Astrocyte (in vitro differentiated cells and primary cell): ENCODE results near the gene VPS13D.

Source experiments
- EZH2 ChIP-seq: IDR thresholded peaks from 2 replicates; pipeline ENCODE4 v1.6.1; 2012; ENCODE audit warnings: mild to moderate bottlenecking, low read length, inconsistent platforms; ENCODE audit not compliant: insufficient read depth
- TF ChIP-seq, protein P1 (sequence below): IDR thresholded peaks from 2 replicates; pipeline ENCODE4 v1.5.1; 2011; ENCODE audit warnings: low read depth, mild to moderate bottlenecking, inconsistent platforms, low read length, moderate library complexity; ENCODE audit not compliant: insufficient read depth

DNA sequence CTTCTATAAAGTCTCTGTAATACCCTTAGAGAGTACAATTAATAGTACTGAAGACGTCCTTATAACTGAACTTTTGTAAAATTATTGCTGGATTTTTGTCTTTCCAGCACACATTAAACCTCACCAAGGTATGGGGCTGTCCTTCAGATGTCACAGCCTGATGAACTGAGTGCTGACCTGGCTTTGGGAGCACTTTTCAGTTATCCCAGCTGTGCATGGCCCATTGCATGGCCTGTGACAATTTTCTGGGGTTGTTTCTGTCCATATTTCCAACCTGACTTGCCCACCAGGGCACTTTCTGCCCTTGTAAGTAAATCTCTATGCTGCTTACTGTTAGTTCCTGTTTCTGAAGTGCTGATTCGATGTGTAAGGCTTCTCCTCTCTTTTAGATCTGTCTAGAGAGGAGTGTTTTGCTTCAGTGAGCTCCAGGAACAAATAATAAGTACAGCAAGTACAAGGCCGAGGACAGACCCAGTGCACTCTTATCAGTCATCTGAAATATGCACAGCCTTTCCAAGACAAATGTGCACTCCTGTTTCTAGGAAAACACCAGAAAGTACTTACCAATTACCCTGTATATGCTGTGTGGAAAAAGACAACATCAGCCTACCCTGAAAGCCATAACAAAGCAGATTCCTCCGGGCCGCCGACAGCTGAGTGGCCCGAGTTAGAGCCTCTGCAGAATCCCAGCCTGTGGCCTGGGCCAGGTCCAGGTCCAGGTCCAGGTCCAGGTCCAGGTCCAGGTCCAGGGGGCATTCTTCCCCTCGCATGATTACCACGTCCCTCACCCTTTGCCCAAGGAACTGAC is 266.5 kb downstream of the VPS13D start:
- TF ChIP-seq, protein P1, sequence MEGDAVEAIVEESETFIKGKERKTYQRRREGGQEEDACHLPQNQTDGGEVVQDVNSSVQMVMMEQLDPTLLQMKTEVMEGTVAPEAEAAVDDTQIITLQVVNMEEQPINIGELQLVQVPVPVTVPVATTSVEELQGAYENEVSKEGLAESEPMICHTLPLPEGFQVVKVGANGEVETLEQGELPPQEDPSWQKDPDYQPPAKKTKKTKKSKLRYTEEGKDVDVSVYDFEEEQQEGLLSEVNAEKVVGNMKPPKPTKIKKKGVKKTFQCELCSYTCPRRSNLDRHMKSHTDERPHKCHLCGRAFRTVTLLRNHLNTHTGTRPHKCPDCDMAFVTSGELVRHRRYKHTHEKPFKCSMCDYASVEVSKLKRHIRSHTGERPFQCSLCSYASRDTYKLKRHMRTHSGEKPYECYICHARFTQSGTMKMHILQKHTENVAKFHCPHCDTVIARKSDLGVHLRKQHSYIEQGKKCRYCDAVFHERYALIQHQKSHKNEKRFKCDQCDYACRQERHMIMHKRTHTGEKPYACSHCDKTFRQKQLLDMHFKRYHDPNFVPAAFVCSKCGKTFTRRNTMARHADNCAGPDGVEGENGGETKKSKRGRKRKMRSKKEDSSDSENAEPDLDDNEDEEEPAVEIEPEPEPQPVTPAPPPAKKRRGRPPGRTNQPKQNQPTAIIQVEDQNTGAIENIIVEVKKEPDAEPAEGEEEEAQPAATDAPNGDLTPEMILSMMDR: no peak
- TF ChIP-seq EZH2: no peak
